NCI-H1048 (cell line): Measurements from ENCODE around the gene AP3B1.
"Not testable (repeated sequence)": the region's sequence is repeated elsewhere in the genome, so short reads cannot be mapped to it uniquely, and the experiment has no call there.

ENCODE experiments used
- DNase-seq: peaks from one replicate; lab custom pipeline; 2025; lab: John Stamatoyannopoulos, UW

The AP3B1 gene

GRCh38 chr5:78245136-78245535 is 49.4 kb downstream of the AP3B1 start:
- DNase-seq, result no peak

- no peak for DNase-seq
Measured at GRCh38 chr5:78243639-78244038, 50.9 kb downstream of the AP3B1 start.

GRCh38 chr5:78243091-78243490 is 51.4 kb downstream of the AP3B1 start:
- DNase-seq, result no peak

- DNase-seq, result no peak
Measured at GRCh38 chr5:78242001-78242400, 52.5 kb downstream of the AP3B1 start.

GRCh38 chr5:78237911-78238310 is 56.6 kb downstream of the AP3B1 start:
- DNase-seq, result no peak

- no peak for DNase-seq
Measured at GRCh38 chr5:78236046-78236445, 58.5 kb downstream of the AP3B1 start.

- DNase-seq, result no peak
Measured at GRCh38 chr5:78235289-78235688, 59.2 kb downstream of the AP3B1 start.

GRCh38 chr5:78234804-78235203 is 59.7 kb downstream of the AP3B1 start:
- DNase-seq, result no peak

- DNase-seq, result no peak
Measured at GRCh38 chr5:78232163-78232562, 62.3 kb downstream of the AP3B1 start.

GRCh38 chr5:78224358-78224757 is 70.1 kb downstream of the AP3B1 start:
- no peak for DNase-seq

- DNase-seq, result no peak
Measured at GRCh38 chr5:78221964-78222451, 72.5 kb downstream of the AP3B1 start.

GRCh38 chr5:78221467-78221866 is 73.0 kb downstream of the AP3B1 start:
- no peak for DNase-seq

GRCh38 chr5:78215972-78216371 is 78.5 kb downstream of the AP3B1 start:
- no peak for DNase-seq

- DNase-seq, result no peak
Measured at GRCh38 chr5:78215565-78215964, 78.9 kb downstream of the AP3B1 start.

- no peak for DNase-seq
Measured at GRCh38 chr5:78213799-78214198, 80.7 kb downstream of the AP3B1 start.

GRCh38 chr5:78211052-78211451 is 83.4 kb downstream of the AP3B1 start:
- DNase-seq, result no peak

GRCh38 chr5:78204241-78204640 is 90.3 kb downstream of the AP3B1 start:
- no peak for DNase-seq

GRCh38 chr5:78203815-78204214 is 90.7 kb downstream of the AP3B1 start:
- DNase-seq, result no peak

GRCh38 chr5:78190402-78190801 is 104.1 kb downstream of the AP3B1 start:
- DNase-seq, result no peak

- DNase-seq, result not testable (repeated sequence)
Measured at GRCh38 chr5:78188681-78189080, 105.8 kb downstream of the AP3B1 start.

- no peak for DNase-seq
Measured at GRCh38 chr5:78187172-78187571, 107.3 kb downstream of the AP3B1 start.

- no peak for DNase-seq
Measured at GRCh38 chr5:78182838-78183237, 111.7 kb downstream of the AP3B1 start.

- no peak for DNase-seq
Measured at GRCh38 chr5:78178356-78178755, 116.1 kb downstream of the AP3B1 start.

GRCh38 chr5:78170335-78170734 is 124.2 kb downstream of the AP3B1 start:
- DNase-seq, result not testable (repeated sequence)
